Upper lobe of left lung (tissue), 4 donors: ENCODE results near the gene CAPN10.

Experiments
- POLR2A ChIP-seq, 4 donors: fragments of 450-650 bp; IDR thresholded peaks; one replicate each; pipeline ENCODE4 v1.5.1; 2016 to 2017; ENCODE audit warnings: antibody characterized with exemption in 4 of 4, mild to moderate bottlenecking in 2 of 4
- POLR2AphosphoS5 ChIP-seq, 2 donors: sonication (generic); formaldehyde crosslinking; IDR thresholded peaks; one replicate each; pipeline ENCODE4 v1.5.1; 2017; ENCODE audit warnings: antibody characterized with exemption in 2 of 2
- TF ChIP-seq, protein P1 (sequence below), 6 experiments: fragments of 450-650 bp in 4 of 6; fragments of 200-600 bp in 2 of 6; sonication (generic) in 2 of 6; IDR thresholded peaks; one replicate each; pipeline ENCODE4 v1.5.1; 2016 to 2019; ENCODE audit warnings: antibody characterized with exemption in 6 of 6

DNA sequence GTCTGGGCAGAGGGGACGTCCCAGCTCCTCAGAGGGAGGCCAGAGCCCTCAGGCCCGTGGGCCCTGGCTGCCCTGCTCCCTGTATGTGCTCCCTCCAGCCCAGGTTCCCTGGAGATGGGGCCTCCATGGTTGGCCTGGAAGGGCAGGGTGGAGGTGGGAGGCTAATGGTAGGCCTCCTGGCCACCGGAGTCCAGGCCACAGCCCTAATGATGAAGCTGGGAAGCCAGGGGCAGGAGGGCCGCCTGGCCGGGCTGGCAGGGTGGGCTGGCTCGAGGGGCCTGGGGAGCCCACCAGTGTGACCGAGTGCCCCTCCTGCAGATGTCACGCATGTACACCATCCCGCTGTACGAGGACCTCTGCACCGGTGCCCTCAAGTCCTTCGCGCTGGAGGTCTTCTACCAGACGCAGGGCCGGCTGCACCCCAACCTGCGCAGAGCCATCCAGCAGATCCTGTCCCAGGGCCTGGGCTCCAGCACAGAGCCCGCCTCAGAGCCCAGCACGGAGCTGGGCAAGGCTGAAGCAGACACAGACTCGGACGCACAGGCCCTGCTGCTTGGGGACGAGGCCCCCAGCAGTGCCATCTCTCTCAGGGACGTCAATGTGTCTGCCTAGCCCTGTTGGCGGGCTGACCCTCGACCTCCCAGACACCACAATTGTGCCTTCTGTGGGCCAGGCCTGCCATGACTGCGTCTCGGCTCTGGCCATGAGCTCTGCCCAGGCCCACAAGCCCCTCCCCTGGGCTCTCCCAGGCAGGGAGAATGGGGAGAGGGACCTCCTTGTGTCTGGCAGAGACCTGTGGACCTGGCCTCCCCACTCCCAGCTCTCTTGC, 9.0 kb upstream of the CAPN10 start:
- TF ChIP-seq, protein P1, sequence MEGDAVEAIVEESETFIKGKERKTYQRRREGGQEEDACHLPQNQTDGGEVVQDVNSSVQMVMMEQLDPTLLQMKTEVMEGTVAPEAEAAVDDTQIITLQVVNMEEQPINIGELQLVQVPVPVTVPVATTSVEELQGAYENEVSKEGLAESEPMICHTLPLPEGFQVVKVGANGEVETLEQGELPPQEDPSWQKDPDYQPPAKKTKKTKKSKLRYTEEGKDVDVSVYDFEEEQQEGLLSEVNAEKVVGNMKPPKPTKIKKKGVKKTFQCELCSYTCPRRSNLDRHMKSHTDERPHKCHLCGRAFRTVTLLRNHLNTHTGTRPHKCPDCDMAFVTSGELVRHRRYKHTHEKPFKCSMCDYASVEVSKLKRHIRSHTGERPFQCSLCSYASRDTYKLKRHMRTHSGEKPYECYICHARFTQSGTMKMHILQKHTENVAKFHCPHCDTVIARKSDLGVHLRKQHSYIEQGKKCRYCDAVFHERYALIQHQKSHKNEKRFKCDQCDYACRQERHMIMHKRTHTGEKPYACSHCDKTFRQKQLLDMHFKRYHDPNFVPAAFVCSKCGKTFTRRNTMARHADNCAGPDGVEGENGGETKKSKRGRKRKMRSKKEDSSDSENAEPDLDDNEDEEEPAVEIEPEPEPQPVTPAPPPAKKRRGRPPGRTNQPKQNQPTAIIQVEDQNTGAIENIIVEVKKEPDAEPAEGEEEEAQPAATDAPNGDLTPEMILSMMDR (IDR thresholded peaks at IDR 0.05): no peak
- no peak for TF ChIP-seq POLR2A (IDR thresholded peaks at IDR 0.05)
- TF ChIP-seq POLR2AphosphoS5 (IDR thresholded peaks at IDR 0.05): no peak
